HEK293 (cell line): ENCODE data around the gene DLL1.
A peak's percentile ranks its signal among the peaks of the same experiment; 100 is the strongest.

Source experiments
- CTCF ChIA-PET: fragments of 350-600 bp; formaldehyde crosslinking; extraction: SDS; loops from one replicate; lab custom pipeline; 2021; ENCODE audit warnings: antibody characterized with exemption; lab: Yijun Ruan, JAX
- POLR2A ChIA-PET: fragments of 300-600 bp; formaldehyde crosslinking; extraction: SDS; loops from one replicate; lab custom pipeline; 2020; ENCODE audit warnings: antibody characterized with exemption, inconsistent platforms; lab: Yijun Ruan, JAX
- H3K27ac ChIP-seq: fragments of 200-500 bp; sonication (Bioruptor generic); 2 replicates; pipeline ENCODE4 v1.5.1; 2014; ENCODE audit warnings: low read depth, low read length, control low read depth, inconsistent platforms; ENCODE audit errors: extremely low read depth
- H3K36me3 ChIP-seq, 2 experiments: fragments of 200-500 bp in 1 of 2; sonication (Bioruptor generic) in 1 of 2; 1 replicate in 1 of 2; 2 replicates in 1 of 2; pipeline ENCODE4 v1.5.1; 2014 to 2017; ENCODE audit warnings: inconsistent platforms in 2 of 2, low read length in 2 of 2; ENCODE audit not compliant: control insufficient read depth in 2 of 2, insufficient read depth in 1 of 2
- H3K4me1 ChIP-seq: fragments of 200-500 bp; sonication (Bioruptor generic); 2 replicates; pipeline ENCODE4 v1.5.1; 2014; ENCODE audit warnings: mild to moderate bottlenecking, low read length, inconsistent platforms; ENCODE audit not compliant: control insufficient read depth, insufficient read depth
- H3K4me3 ChIP-seq: 2 replicates; pipeline ENCODE4 v1.5.1; 2011; ENCODE audit warnings: low read depth, mild to moderate bottlenecking, control low read depth, low read length, moderate library complexity
- H3K9me3 ChIP-seq: fragments of 200-500 bp; sonication (Bioruptor generic); 2 replicates; pipeline ENCODE4 v1.5.1; 2014; ENCODE audit warnings: low read depth, low read length, inconsistent platforms; ENCODE audit not compliant: control insufficient read depth, insufficient read depth
- GFI1B ChIP-seq: fragments of 450-650 bp; formaldehyde crosslinking; IDR thresholded peaks from 2 replicates; pipeline ENCODE4 v1.5.1; 2016; ENCODE audit warnings: missing biosample characterization, missing genetic modification characterization
- GLIS2 ChIP-seq: fragments of 450-650 bp; formaldehyde crosslinking; IDR thresholded peaks from 2 replicates; pipeline ENCODE4 v1.5.1; 2016; ENCODE audit warnings: missing biosample characterization, missing genetic modification characterization
- INSM2 ChIP-seq: fragments of 450-650 bp; formaldehyde crosslinking; IDR thresholded peaks from 2 replicates; pipeline ENCODE4 v1.5.1; 2016; ENCODE audit warnings: missing biosample characterization, missing genetic modification characterization
- MYNN ChIP-seq: fragments of 450-650 bp; formaldehyde crosslinking; IDR thresholded peaks from 2 replicates; pipeline ENCODE4 v1.5.1; 2016; ENCODE audit warnings: missing biosample characterization, missing genetic modification characterization, borderline replicate concordance
- PATZ1 ChIP-seq: fragments of 450-650 bp; formaldehyde crosslinking; IDR thresholded peaks from 2 replicates; pipeline ENCODE4 v1.5.1; 2016; ENCODE audit warnings: missing biosample characterization, missing genetic modification characterization
- SCRT1 ChIP-seq: fragments of 450-650 bp; formaldehyde crosslinking; IDR thresholded peaks from 2 replicates; pipeline ENCODE4 v1.5.1; 2016; ENCODE audit warnings: missing biosample characterization, missing genetic modification characterization, borderline replicate concordance
- SCRT2 ChIP-seq: fragments of 450-650 bp; formaldehyde crosslinking; IDR thresholded peaks from 2 replicates; pipeline ENCODE4 v1.5.1; 2016; ENCODE audit warnings: missing biosample characterization, missing genetic modification characterization
- SETDB1 ChIP-seq: IDR thresholded peaks from one replicate; pipeline ENCODE4 v1.6.1; 2017; ENCODE audit warnings: mild to moderate bottlenecking, low read length, moderate library complexity, mixed read lengths; ENCODE audit not compliant: insufficient read length
- TRIM28 ChIP-seq: IDR thresholded peaks from 2 replicates; pipeline ENCODE4 v1.6.1; 2011; ENCODE audit warnings: low read length, control low read depth, borderline replicate concordance
- WT1 ChIP-seq: fragments of 450-650 bp; formaldehyde crosslinking; IDR thresholded peaks from 2 replicates; pipeline ENCODE4 v1.5.1; 2016; ENCODE audit warnings: missing biosample characterization, missing genetic modification characterization
- YY2 ChIP-seq: fragments of 450-650 bp; formaldehyde crosslinking; IDR thresholded peaks from 2 replicates; pipeline ENCODE4 v1.5.1; 2016; ENCODE audit warnings: missing biosample characterization, missing genetic modification characterization
- ZBTB17 ChIP-seq: fragments of 450-650 bp; formaldehyde crosslinking; IDR thresholded peaks from 2 replicates; pipeline ENCODE4 v1.5.1; 2016; ENCODE audit warnings: missing biosample characterization, missing genetic modification characterization
- ZBTB48 ChIP-seq: fragments of 450-650 bp; formaldehyde crosslinking; IDR thresholded peaks from 2 replicates; pipeline ENCODE4 v1.5.1; 2016; ENCODE audit warnings: missing biosample characterization, missing genetic modification characterization
- ZEB2 ChIP-seq: fragments of 450-650 bp; formaldehyde crosslinking; IDR thresholded peaks from 2 replicates; pipeline ENCODE4 v1.5.1; 2016; ENCODE audit warnings: missing biosample characterization, missing genetic modification characterization
- ZIC2 ChIP-seq: fragments of 450-650 bp; formaldehyde crosslinking; IDR thresholded peaks from 2 replicates; pipeline ENCODE4 v1.5.1; 2016; ENCODE audit warnings: missing biosample characterization, missing genetic modification characterization
- ZNF221 ChIP-seq: fragments of 450-650 bp; formaldehyde crosslinking; IDR thresholded peaks from 2 replicates; pipeline ENCODE4 v1.5.1; 2017; ENCODE audit warnings: missing biosample characterization, missing genetic modification characterization, borderline replicate concordance
- ZNF23 ChIP-seq: fragments of 450-650 bp; formaldehyde crosslinking; IDR thresholded peaks from 2 replicates; pipeline ENCODE4 v1.5.1; 2016; ENCODE audit warnings: missing biosample characterization, missing genetic modification characterization, borderline replicate concordance
- ZNF266 ChIP-seq: fragments of 450-650 bp; formaldehyde crosslinking; IDR thresholded peaks from 2 replicates; pipeline ENCODE4 v1.5.1; 2016; ENCODE audit warnings: missing biosample characterization, missing genetic modification characterization, low read depth
- ZNF426 ChIP-seq: fragments of 450-650 bp; formaldehyde crosslinking; IDR thresholded peaks from 2 replicates; pipeline ENCODE4 v1.5.1; 2017; ENCODE audit warnings: missing biosample characterization, missing genetic modification characterization, mild to moderate bottlenecking, inconsistent platforms, moderate library complexity
- ZNF501 ChIP-seq: fragments of 450-650 bp; formaldehyde crosslinking; IDR thresholded peaks from 2 replicates; pipeline ENCODE4 v1.5.1; 2016; ENCODE audit warnings: missing biosample characterization, missing genetic modification characterization
- ZNF600 ChIP-seq: fragments of 450-650 bp; formaldehyde crosslinking; IDR thresholded peaks from 2 replicates; pipeline ENCODE4 v1.5.1; 2016; ENCODE audit warnings: missing biosample characterization, missing genetic modification characterization
- ZNF629 ChIP-seq: fragments of 450-650 bp; formaldehyde crosslinking; IDR thresholded peaks from 2 replicates; pipeline ENCODE4 v1.5.1; 2017; ENCODE audit warnings: missing biosample characterization, missing genetic modification characterization
- ZNF707 ChIP-seq: fragments of 450-650 bp; formaldehyde crosslinking; IDR thresholded peaks from 2 replicates; pipeline ENCODE4 v1.5.1; 2016; ENCODE audit warnings: missing biosample characterization, missing genetic modification characterization
- ZNF792 ChIP-seq: fragments of 450-650 bp; formaldehyde crosslinking; IDR thresholded peaks from 2 replicates; pipeline ENCODE4 v1.5.1; 2016; ENCODE audit warnings: missing biosample characterization, missing genetic modification characterization
- ZNF837 ChIP-seq: fragments of 450-650 bp; formaldehyde crosslinking; IDR thresholded peaks from 2 replicates; pipeline ENCODE4 v1.5.1; 2016; ENCODE audit warnings: missing biosample characterization, missing genetic modification characterization
- ZSCAN16 ChIP-seq: fragments of 450-650 bp; formaldehyde crosslinking; IDR thresholded peaks from 2 replicates; pipeline ENCODE4 v1.5.1; 2016; ENCODE audit warnings: missing biosample characterization, missing genetic modification characterization
- TF ChIP-seq, protein P1 (sequence below): fragments of 450-650 bp; formaldehyde crosslinking; IDR thresholded peaks from 2 replicates; pipeline ENCODE4 v1.5.1; 2016; ENCODE audit warnings: missing biosample characterization, missing genetic modification characterization
- TF ChIP-seq, protein P2 (sequence below): fragments of 450-650 bp; formaldehyde crosslinking; IDR thresholded peaks from 2 replicates; pipeline ENCODE4 v1.5.1; 2017; ENCODE audit warnings: missing biosample characterization, missing genetic modification characterization

Gene DLL1

DNA sequence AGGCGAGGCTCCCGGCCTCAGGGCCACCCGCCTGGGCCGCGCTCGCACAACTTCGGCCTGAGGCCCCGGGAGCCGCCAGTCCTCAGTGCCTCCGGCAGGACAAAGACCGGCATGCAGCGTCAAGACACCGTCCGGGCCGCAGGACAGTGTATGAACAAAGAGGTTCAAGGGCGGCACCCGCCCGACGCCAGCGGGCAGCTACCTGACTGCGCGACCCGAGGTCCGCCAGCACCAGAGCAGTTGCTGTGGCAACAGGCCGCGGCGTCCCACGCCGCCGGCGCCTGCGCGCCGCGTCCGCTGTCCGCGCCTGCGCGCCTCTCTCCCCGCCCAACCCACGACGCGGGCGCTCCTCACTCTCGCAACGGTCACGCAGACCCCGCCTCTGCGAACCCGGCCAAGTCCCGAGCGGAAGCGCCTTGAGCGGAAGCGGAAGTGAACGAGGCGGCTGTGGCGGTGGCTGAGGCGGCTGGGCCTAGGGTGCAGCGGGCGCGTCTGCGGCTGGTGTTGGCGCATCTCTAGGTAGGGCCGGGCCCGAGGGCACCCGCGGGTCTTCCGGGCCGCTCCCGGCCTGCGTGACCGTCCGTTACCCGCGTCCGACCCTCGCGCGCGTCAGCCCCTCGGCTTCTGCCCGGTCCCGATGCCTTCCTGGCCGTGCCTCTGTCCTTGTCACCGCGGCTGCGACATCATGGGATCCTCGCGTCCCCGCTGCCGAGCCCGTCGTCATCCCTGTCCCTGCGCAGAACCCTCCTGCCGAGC lies 15.6 kb upstream of the DLL1 start, which contains the start of gene FAM120B (continued):
- TF ChIP-seq ZNF837 (tag by site-specific recombination): peak; percentile 31; the same call in 1 of the 2 replicates
- peak; percentile 29 for TF ChIP-seq INSM2 (tag by site-specific recombination)
- TF ChIP-seq ZBTB17 (tag by site-specific recombination): 0 out of 2 replicates have a peak, but pooled peaks have one; percentile 35
- TF ChIP-seq ZEB2 (tag by site-specific recombination): peak; percentile 35; the same call in 1 of the 2 replicates

DNA sequence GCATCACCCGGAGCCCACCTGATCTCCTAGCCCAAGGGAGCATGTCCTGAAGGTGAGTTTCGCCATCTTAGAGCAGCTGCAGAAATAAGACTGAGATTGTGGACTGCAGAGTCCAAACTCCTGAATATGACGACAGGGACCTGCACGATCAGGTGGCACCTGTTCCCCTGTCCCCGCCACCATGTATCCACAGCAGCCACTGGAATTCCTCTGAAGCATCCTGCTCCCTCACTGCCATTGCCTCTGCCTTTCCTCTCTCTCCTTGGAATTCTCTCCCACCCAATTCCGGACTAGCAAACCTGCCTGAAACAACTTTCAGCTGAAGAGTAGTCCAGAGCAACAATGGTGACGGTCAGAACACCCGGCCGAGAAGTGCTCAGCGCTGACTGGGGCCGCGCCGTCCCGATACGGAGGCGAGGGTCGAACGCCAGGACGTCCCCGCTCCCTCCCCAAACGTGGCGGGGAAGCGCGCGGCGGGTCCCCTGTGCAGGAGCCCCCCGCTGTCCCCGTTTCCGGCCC lies 15.0 kb upstream of the DLL1 start:
- Histone ChIP-seq H3K4me3 (peak overlapping the region; percentile 79), H3K27ac (no peak overlapping the region; the same call in 1 of the 2 replicates), H3K4me1 (0 out of 2 replicates have a peak, but pooled peaks cover 2% of the 10 kb centered on the region), H3K36me3 (peaks cover 3 to 22% of the 10 kb centered on the region in 2 experiments; a peak in 1 of 3 replicates), H3K9me3 (no peaks in the 10 kb centered on the region)
- CTCF ChIA-PET: no interaction called here
- POLR2A ChIA-PET: interaction anchor here (1.0 to 1.6 kb wide), 3 partner anchors 15 to 132 kb away, joined by 3 to 7 read pairs (median 3); partner anchors contain the start of gene DLL1
- TF ChIP-seq GLIS2 (peak; percentile 86), ZNF629 (no peak), SETDB1 (peak; percentile 78), PATZ1 (tag by site-specific recombination) (peak; percentile 28; the same call in 1 of the 2 replicates), TRIM28 (0 out of 2 replicates have a peak, but pooled peaks have one; percentile 22), ZNF501 (0 out of 2 replicates have a peak, but pooled peaks have one; percentile 20), YY2 (tag by site-specific recombination) (no peak), ZNF266 (no peak), GFI1B (tag by site-specific recombination) (no peak), ZNF23 (tag by site-specific recombination) (no peak), ZSCAN16 (tag by site-specific recombination) (no peak), ZNF426 (tag by site-specific recombination) (no peak), ZNF792 (no peak), ZNF221 (no peak), ZIC2 (peak; percentile 94), MYNN (tag by site-specific recombination) (peak; percentile 26; the same call in 1 of the 2 replicates), ZNF600 (tag by site-specific recombination) (peak; percentile 81), ZBTB48 (peak; percentile 41; the same call in 1 of the 2 replicates), WT1 (tag by site-specific recombination) (no peak), ZNF707 (no peak), SCRT1 (tag by site-specific recombination) (peak; percentile 62; the same call in 1 of the 2 replicates), SCRT2 (peak; percentile 39; the same call in 1 of the 2 replicates)
- TF ChIP-seq, protein P1, sequence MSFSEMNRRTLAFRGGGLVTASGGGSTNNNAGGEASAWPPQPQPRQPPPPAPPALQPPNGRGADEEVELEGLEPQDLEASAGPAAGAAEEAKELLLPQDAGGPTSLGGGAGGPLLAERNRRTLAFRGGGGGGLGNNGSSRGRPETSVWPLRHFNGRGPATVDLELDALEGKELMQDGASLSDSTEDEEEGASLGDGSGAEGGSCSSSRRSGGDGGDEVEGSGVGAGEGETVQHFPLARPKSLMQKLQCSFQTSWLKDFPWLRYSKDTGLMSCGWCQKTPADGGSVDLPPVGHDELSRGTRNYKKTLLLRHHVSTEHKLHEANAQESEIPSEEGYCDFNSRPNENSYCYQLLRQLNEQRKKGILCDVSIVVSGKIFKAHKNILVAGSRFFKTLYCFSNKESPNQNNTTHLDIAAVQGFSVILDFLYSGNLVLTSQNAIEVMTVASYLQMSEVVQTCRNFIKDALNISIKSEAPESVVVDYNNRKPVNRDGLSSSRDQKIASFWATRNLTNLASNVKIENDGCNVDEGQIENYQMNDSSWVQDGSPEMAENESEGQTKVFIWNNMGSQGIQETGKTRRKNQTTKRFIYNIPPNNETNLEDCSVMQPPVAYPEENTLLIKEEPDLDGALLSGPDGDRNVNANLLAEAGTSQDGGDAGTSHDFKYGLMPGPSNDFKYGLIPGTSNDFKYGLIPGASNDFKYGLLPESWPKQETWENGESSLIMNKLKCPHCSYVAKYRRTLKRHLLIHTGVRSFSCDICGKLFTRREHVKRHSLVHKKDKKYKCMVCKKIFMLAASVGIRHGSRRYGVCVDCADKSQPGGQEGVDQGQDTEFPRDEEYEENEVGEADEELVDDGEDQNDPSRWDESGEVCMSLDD (tag by site-specific recombination): 0 out of 2 replicates have a peak, but pooled peaks have one; percentile 14
- TF ChIP-seq, protein P2, sequence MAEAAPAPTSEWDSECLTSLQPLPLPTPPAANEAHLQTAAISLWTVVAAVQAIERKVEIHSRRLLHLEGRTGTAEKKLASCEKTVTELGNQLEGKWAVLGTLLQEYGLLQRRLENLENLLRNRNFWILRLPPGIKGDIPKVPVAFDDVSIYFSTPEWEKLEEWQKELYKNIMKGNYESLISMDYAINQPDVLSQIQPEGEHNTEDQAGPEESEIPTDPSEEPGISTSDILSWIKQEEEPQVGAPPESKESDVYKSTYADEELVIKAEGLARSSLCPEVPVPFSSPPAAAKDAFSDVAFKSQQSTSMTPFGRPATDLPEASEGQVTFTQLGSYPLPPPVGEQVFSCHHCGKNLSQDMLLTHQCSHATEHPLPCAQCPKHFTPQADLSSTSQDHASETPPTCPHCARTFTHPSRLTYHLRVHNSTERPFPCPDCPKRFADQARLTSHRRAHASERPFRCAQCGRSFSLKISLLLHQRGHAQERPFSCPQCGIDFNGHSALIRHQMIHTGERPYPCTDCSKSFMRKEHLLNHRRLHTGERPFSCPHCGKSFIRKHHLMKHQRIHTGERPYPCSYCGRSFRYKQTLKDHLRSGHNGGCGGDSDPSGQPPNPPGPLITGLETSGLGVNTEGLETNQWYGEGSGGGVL: peak; percentile 55
